GM21390 (cell line): Measurements from ENCODE around the gene MFSD1.
"Not testable (repeated sequence)": the region's sequence is repeated elsewhere in the genome, so short reads cannot be mapped to it uniquely, and the experiment has no call there.

ENCODE experiments used
- ATAC-seq: cut with Tn5 transposase; IDR thresholded peaks from one replicate; pipeline ENCODE4 v1.9.1; 2021; ENCODE audit not compliant: unreplicated experiment

Gene MFSD1

GRCh38 chr3:158775426-158776410, 26.1 kb upstream of the MFSD1 start:
- peak; percentile 53 for ATAC-seq

GRCh38 chr3:158776531-158776930, 25.3 kb upstream of the MFSD1 start:
- ATAC-seq, result no peak

- no peak for ATAC-seq
Observed at GRCh38 chr3:158777161-158777873, 24.5 kb upstream of the MFSD1 start.

DNA sequence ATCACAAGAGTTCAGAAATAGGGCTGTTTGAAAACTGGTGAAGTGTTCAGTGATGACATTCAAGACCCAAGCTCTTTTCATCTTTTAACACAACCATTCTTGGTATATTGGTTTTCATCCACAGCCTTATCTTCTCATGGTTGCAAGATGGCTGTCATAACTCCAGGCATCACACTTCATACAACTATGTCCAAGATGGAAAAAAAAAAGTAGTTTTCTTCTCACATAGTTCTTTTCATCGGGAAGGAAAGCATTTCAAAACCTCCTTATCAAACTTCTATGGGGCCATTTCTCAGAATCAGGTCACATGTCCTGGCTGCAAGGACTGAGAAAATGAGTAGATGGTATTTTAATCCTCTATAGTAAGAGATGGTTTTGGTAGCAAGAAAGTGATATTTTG, 21.1 kb upstream of the MFSD1 start:
- ATAC-seq, result no peak

DNA sequence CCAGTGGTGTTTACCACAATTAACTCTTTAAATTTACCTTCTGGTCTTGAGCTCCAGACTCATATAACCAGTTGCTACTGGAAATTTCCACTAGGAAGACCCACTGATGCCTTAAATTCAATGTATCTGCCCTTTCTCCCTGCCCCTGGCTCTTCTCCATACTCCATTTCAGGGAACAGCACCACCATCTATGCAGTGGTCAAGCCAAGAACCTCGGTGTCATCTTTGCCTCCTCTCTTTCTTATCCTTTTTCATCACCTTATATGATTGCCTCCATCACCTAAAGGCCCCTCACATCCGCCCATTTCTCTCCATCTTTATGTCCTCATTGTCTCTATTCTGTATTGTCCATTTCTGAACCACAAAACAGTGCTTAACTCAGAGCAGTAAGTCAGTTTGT, 20.7 kb upstream of the MFSD1 start:
- no peak for ATAC-seq

DNA sequence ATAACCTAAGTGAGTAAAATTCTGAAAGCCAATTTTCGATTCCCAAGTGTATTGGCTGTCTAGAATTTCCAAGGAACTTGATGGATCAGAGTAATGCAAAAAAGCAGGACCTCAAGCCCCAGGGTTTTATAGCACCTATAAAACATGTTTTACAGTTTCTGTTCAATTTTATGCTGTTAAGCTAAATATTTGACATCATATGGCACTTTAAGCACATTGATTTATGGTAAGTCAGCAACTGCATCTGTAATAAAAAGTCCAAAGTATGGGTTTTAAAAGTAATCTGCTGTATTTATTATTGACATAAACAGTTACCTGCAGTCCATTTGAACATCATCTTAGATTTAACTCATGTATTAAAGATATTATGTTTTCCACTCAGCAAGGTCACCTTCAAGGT, 20.0 kb upstream of the MFSD1 start:
- ATAC-seq, result no peak

DNA sequence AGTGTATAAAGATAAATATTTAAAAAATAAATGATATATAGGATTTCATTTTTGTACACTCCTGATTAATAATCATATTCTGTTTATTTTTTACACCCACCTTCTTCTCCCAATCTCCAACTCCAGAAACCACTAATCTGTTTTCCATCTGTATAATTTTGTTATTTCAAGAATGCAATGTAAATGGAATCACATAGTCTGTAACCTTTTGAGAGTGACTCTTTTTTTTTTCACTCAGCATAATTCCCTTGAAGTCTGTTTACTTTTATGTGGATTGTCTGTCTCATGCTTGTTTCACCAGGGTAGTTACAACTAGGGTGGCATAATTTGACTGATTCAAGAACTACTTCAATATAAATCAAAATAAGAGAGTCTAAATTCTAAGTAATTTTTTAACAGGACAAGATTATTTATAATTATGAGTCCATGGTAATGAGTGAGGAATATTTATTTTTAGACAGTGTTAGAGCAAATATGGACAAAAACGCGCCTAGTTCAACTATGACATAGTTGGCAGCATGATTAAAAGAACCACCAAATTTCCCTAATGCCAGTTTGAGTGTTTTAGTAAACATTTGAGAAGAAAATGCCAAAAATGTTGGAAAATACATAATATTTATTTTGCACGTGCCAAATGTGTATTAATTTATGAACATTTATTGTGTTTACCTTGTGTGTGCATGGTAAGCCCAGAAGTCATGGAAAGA, 19.4 kb upstream of the MFSD1 start:
- no peak for ATAC-seq

- no peak for ATAC-seq
Observed at GRCh38 chr3:158783051-158783450, 18.8 kb upstream of the MFSD1 start.

DNA sequence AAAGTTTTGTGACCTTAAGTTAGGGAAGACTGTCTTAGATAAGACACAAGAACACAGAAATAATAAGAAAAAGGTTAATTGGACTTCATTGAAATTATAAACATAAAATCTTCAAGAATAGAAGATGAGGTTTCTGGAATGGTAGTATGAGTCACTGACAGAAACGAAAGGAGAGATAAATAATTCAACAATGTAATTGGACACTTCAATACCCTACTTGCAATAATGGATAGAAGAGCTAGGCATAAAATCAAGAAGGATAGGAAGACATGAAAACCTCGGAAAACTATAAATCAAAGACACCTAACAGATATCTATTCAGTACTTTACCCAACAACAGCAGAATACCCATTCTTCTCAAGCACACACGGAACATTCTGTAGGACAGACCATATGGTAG, 15.9 kb upstream of the MFSD1 start:
- ATAC-seq, result no peak

GRCh38 chr3:158788446-158788845, 13.4 kb upstream of the MFSD1 start:
- no peak for ATAC-seq

DNA sequence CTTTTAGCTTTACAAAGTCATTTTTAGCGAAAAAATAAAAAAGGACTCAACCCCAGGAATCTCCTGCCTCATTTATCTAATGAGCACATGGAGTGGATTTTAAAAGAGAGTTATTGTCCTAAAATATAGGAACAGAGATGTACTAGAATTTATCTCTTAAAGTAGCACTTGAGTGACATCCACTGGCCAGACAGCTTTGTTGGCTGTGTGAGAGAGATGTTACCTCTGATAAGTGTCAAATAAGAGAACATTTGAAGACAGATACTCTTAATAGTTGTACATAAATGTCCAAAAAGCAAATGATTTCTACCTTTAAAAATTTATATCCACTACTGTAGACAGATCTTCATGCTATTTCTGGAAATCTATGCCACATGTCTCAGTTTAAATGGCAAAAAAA, 12.3 kb upstream of the MFSD1 start:
- no peak for ATAC-seq

- ATAC-seq, result peak; percentile 81
Observed at GRCh38 chr3:158790901-158791589, 10.8 kb upstream of the MFSD1 start.

- ATAC-seq, result not testable (repeated sequence)
Observed at GRCh38 chr3:158791590-158791920, 10.3 kb upstream of the MFSD1 start.

DNA sequence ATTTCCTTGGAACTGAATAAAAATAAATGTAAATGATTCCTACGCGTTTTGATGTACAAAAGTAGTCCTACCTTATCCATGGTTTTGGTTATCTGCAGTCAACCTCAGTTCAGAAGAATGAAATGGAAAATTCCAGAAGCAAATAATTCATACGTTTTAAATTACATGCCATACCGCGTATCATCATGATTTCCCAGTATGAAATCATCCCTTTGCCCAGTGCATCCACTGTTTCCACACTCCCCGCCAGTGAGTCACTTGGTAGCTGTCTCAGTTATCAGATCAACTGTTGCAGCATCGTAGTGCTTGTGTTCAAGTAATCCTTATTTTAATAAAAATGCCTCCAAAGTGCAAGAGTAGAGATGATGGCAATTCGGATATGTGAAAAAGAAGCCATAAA, 9.1 kb upstream of the MFSD1 start:
- ATAC-seq, result no peak

DNA sequence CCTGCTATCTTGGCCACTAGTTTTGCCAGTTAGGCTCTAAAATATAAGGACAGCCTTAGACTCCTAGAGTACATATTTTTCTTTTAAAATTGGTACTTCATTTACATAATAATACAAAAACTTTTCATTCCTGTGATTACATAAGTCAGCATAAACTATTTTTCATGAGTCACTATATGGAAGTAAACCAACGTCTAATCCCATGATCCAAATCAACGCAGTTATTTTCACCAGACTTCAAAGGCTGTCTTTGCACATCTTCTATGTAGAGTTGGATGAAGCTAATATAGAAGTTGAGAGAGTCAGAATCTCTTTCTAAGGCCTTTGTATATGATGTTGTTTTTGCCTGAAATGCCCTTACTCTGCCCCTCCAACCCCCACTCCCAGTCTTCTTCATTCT, 7.6 kb upstream of the MFSD1 start:
- ATAC-seq, result no peak

GRCh38 chr3:158794936-158795518, 6.8 kb upstream of the MFSD1 start:
- ATAC-seq, result peak; percentile 60

DNA sequence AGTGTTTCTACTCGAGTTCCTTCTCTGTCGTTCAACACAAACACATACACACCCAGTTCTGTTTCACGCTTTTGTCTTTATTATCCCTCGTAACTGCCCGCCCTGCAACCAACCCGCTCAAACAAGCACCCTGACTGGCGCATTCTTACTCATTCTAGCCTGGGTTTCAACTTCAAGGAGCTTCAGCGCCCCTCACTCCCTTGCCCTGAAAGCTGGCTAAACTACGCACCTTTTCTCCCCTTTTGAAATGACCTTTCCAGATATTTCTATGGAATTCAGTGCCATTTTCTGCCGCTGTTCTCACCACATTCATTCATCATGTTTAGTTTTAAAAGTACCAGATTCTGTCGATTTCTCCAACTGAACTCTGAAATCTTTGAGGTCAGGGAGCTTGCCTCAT, 653 bp upstream of the MFSD1 start:
- no peak for ATAC-seq

GRCh38 chr3:158802409-158803268, 785 bp downstream of the MFSD1 start:
- ATAC-seq, result peak; percentile 19

- ATAC-seq, result no peak
Observed at GRCh38 chr3:158804441-158804840, 2.6 kb downstream of the MFSD1 start.

DNA sequence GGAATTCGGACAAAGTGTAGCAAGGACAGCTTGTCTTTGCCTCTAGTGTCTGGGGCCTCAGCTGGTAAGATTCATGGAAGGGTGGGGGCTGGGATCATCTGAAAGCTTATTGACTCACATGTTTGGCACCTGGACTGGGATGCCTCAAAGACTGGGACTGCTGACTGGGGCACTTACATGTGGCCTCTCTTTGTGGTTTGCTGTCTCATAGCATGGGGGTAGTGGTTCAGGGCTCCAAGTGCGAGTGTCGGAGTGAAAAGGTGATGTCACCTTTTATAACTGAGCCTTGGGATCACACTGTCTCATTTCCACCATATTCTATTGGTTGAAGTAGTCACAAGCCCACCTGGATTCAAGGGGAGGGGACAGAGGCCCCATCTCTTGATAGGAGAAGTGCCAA, 6.8 kb downstream of the MFSD1 start:
- ATAC-seq, result no peak
